Bronchial epithelial cell (primary cell): ENCODE measurements around the gene ERMARD. TPM values are rescaled to one million over a fixed set of nuclear protein-coding genes. Genes with fewer than 3 reads are reported as not detected.

Source experiments
- DNase-seq: peaks from one replicate; pipeline ENCODE4 v3.0.0-alpha.2; 2010; ENCODE audit warnings: low read depth
- FAIRE-seq: peaks from 2 replicates; lab custom pipeline; 2011; peaks lifted over from hg19 to GRCh38; lab: Jason Lieb, UNC
- H3K27me3 ChIP-seq: 2 replicates; pipeline ENCODE4 v1.5.1; 2011; ENCODE audit warnings: low read length; ENCODE audit not compliant: control insufficient read depth, insufficient read depth
- H3K36me3 ChIP-seq: 2 replicates; pipeline ENCODE4 v1.5.1; 2011; ENCODE audit warnings: low read length; ENCODE audit not compliant: control insufficient read depth, insufficient read depth
- H3K4me3 ChIP-seq: 2 replicates; pipeline ENCODE4 v1.5.1; 2011; ENCODE audit warnings: mild to moderate bottlenecking, low read depth, low read length, control low read depth
- total RNA-seq: library from RNA; depleted of rRNA; stranded (reverse); fragments of >200 nt; gene quantifications from 2 replicates; pipeline ENCODE4 v1.2.1, GENCODE V29; 2014
- TF ChIP-seq, protein P1 (sequence below): IDR thresholded peaks from 2 replicates; pipeline ENCODE4 v1.5.1; 2011; ENCODE audit warnings: mild to moderate bottlenecking, moderate library complexity, low read length, control low read depth, inconsistent platforms; ENCODE audit not compliant: insufficient read depth, severe bottlenecking

The ERMARD gene
- total RNA-seq, 1 donor from 2014 or later: 25.8 TPM

DNA sequence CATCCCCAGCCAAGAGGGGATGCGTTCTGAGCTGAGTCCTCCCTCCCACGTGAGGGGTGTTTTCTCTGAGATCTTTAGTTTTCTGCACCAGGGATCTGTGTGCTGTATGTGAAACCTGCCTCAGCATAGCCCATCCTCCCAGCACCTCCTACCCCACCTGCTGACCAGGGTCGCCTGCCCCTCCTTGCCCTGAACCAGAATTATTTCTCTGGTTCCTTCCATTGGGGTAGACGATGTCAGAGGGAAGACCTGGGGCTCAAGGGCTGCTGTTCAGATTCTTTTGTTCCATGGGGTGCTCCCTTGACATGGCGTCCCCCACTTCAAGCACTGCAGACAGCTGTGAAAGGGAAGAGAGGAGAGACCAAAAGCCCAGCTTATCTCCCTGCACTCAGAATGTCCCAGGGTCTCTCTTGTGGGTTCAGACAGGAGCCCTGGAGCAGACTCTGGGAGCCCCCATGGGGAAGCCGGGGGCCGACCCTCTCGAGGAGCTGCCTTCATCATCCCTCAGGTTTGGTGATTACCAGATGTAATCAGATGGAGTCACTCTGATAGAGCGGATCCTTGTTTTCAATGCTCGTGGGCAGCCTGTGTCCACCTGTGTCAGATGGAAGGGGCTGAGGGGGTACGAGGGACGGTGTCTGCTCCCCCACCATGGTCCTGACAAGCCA, 74.3 kb downstream of the ERMARD start:
- Histone ChIP-seq H3K27me3 (no peaks in the 10 kb centered on the region), H3K36me3 (no peaks in the 10 kb centered on the region), H3K4me3 (no peak overlapping the region)
- FAIRE-seq (no peak), DNase-seq (no peak)
- TF ChIP-seq, protein P1, sequence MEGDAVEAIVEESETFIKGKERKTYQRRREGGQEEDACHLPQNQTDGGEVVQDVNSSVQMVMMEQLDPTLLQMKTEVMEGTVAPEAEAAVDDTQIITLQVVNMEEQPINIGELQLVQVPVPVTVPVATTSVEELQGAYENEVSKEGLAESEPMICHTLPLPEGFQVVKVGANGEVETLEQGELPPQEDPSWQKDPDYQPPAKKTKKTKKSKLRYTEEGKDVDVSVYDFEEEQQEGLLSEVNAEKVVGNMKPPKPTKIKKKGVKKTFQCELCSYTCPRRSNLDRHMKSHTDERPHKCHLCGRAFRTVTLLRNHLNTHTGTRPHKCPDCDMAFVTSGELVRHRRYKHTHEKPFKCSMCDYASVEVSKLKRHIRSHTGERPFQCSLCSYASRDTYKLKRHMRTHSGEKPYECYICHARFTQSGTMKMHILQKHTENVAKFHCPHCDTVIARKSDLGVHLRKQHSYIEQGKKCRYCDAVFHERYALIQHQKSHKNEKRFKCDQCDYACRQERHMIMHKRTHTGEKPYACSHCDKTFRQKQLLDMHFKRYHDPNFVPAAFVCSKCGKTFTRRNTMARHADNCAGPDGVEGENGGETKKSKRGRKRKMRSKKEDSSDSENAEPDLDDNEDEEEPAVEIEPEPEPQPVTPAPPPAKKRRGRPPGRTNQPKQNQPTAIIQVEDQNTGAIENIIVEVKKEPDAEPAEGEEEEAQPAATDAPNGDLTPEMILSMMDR: no peak

DNA sequence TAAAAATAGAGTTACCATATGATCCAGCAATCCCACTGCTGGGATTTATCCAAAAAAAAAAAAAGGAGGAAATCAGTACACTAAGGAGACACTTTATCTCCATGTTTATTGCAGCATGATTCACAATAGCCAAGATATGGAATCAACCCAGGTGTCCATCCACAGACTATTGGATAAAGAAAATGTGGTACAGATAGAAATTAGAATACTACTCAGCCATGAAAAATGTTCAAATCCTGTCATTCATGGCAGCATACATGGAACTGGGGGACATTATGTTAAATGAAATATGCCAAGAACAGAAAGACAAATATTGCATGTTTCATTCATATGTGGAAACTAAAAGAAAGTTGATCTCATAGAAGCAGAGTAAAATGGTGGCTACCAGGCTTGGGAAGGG, 75.3 kb downstream of the ERMARD start:
- no peak for FAIRE-seq
- Histone ChIP-seq H3K36me3 (no peaks in the 10 kb centered on the region), H3K27me3 (no peaks in the 10 kb centered on the region), H3K4me3 (no peak overlapping the region)
- no peak for DNase-seq
- TF ChIP-seq, protein P1: no peak

DNA sequence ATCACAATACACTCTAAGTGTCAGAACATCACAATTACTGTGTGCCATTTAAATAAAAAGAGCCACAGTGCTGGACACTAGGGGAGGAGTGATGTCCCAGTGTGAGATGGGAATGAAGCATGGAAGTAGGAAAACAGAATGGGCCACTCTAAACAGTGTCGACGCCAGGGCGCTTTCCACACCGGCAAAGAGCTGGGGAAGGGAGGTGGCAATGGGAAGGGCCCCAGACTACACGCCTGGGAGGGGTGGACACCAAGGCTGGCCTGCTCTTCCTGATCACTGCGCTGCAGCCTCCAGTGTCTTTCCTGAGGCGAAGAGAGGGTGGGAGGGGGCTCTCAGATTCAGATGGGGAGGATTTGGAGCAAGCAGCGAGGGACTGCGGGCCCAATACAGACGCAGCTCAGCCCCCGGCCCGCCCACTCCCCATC, 75.9 kb downstream of the ERMARD start:
- DNase-seq (no peak), FAIRE-seq (no peak)
- no peak overlapping the region for H3K4me3 ChIP-seq
- TF ChIP-seq, protein P1: no peak
- H3K27me3 ChIP-seq: no peaks in the 10 kb centered on the region
- H3K36me3 ChIP-seq: no peaks in the 10 kb centered on the region

DNA sequence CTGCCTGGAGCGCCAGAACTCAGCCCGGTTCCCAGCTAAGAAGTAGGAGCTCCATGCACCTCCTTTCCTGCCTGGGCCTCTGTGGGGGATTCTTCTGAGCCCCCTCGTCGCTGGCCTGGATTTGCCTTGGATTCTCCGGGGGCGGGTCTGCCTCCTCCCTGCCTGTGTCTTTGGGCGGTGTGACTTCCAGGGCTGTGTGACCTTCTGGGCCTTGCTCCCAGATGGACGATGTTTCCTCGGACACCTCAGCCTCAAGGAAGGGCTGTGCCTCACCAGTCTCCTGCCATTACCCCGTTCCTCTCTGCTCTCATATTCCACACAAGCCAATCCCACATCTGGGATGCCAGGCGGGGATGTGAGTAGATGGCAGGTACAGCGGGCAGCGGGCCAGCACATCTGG, 76.8 kb downstream of the ERMARD start:
- FAIRE-seq: no peak
- Histone ChIP-seq H3K4me3 (no peak overlapping the region), H3K36me3 (no peaks in the 10 kb centered on the region), H3K27me3 (no peaks in the 10 kb centered on the region)
- DNase-seq: no peak
- TF ChIP-seq, protein P1: no peak

DNA sequence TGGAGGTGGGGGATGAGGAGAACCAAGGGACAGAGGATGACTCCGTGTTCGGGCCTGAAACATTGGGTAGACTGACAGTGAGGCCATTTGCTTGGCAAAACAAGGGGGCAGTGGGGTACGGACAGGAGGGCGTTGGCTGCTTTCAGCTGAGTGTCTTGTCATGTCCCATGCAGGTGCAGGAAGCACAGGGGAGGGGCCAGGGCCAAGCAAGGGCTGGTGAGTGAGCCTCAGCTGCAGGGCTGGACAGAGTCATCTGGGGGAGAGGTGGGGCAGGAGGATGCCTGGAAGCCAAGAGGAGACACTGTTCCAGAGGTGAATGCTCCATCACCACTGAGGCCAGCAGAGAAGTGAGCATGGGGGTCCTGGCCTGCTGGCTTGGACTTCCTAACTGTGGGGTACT, 78.4 kb downstream of the ERMARD start:
- Histone ChIP-seq H3K4me3 (no peak overlapping the region), H3K27me3 (no peaks in the 10 kb centered on the region), H3K36me3 (no peaks in the 10 kb centered on the region)
- no peak for DNase-seq
- TF ChIP-seq, protein P1: no peak
- FAIRE-seq: no peak

DNA sequence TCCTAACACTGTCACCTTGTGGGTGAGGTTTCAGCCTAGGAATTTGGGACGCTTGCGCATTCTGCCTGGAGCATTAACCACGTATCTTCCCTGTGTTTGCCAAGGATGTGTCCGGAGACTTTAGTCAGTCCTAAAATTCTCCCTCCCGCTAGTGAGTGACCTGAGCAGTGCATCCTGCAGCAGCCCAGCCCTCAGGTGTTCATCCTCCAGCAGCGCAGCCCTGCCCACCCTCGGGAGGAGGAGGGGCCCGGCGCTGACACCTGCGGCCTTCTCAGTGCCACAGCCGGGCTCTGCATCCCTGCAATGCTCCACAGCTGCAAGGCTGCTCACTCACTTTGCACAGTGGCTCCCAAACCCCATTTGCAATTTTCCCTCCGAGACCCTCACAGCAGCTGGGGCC, 79.5 kb downstream of the ERMARD start:
- TF ChIP-seq, protein P1: no peak
- Histone ChIP-seq H3K27me3 (no peaks in the 10 kb centered on the region), H3K36me3 (no peaks in the 10 kb centered on the region), H3K4me3 (no peak overlapping the region)
- no peak for DNase-seq
- no peak for FAIRE-seq
